Cardiac fibroblast (primary cell): ENCODE data around the gene MEIS1.
A peak's percentile ranks its signal among the peaks of the same experiment; 100 is the strongest.

Experiments used
- DNase-seq, 2 donors: peaks; one replicate each; pipeline versions ENCODE4 v3.0.0 to v3.0.0-alpha.2; 2010; ENCODE audit warnings: low read depth in 2 of 2
- H3K4me3 ChIP-seq, 2 donors: replicated peaks in 1 of 2; 1 replicate in 1 of 2; 2 replicates in 1 of 2; pipeline ENCODE4 v1.5.1; 2011; ENCODE audit warnings: low read depth in 2 of 2, low read length in 2 of 2, mild to moderate bottlenecking in 2 of 2, moderate library complexity in 1 of 2
- TF ChIP-seq, protein P1 (sequence below): IDR thresholded peaks from one replicate; pipeline ENCODE4 v1.5.1; 2011; ENCODE audit warnings: low read depth, mild to moderate bottlenecking, low read length, inconsistent platforms

MEIS1 gene

DNA sequence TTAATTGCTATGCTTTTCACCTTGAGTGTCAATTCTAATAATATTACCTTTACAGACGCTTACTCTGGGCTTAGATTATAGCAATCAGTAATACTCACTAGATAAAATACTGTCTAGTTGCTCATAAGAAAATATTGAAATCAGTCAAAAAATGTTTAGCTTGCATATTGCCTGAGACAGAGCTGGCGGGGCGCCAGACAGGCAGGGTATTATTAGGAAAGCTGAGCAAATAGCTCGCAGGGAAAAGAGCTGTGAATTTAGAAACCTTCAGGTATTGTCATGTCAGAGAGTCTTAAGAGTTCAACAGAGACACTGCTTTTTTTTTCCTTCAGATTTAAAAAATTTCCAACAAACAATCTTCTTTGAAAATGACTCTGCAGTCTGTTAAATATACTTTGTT lies 118.4 kb downstream of the MEIS1 start:
- TF ChIP-seq, protein P1, sequence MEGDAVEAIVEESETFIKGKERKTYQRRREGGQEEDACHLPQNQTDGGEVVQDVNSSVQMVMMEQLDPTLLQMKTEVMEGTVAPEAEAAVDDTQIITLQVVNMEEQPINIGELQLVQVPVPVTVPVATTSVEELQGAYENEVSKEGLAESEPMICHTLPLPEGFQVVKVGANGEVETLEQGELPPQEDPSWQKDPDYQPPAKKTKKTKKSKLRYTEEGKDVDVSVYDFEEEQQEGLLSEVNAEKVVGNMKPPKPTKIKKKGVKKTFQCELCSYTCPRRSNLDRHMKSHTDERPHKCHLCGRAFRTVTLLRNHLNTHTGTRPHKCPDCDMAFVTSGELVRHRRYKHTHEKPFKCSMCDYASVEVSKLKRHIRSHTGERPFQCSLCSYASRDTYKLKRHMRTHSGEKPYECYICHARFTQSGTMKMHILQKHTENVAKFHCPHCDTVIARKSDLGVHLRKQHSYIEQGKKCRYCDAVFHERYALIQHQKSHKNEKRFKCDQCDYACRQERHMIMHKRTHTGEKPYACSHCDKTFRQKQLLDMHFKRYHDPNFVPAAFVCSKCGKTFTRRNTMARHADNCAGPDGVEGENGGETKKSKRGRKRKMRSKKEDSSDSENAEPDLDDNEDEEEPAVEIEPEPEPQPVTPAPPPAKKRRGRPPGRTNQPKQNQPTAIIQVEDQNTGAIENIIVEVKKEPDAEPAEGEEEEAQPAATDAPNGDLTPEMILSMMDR, result no peak
- peak in 1 of 2 donors; percentile 41 for DNase-seq
- no peak overlapping the region for H3K4me3 ChIP-seq

- peak; percentile 74 for DNase-seq
- H3K4me3 ChIP-seq, result no peak overlapping the region
- TF ChIP-seq, protein P1, result no peak
Observed at GRCh38 chr2:66555091-66555490, 120.2 kb downstream of the MEIS1 start.

DNA sequence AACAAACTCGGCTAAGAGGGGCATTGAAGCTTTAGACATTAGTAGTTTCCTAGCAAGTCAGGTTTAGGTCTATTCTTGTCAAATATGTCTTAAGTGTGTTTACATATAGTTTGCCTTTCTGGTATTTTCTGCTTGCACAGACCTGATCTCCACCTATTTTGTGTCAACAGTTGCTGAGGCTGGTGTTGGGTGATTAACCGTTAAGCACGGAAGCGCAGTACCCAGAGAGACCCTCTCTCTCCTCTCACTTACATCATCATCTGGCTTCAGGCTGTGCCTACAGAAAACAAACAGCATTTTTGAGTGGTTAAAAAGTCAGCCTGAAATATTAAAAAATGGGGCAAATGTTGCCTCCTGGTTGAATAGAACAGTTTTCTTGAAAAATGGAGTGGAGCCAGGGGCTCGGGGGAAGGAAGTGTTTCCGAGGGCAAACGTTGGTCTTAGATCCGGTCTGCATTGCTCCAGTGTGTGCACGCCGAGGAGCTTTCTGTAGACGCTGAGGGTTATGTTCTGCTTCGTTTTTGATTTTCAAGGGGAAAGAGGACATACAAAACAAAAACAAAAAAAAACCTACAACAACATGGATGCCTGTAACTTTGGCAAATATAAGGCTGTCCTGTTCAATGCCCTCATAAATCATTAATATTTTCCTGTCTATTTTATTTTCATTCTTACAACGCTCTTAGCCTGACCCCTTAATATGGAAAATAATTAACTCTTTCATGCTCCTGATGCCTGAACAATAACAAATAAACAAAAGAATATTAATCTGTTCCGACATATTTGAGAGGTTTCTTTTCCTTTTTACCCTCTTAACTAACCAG lies 120.8 kb downstream of the MEIS1 start:
- peak overlapping the region in 1 of 2 donors; percentile 18 for H3K4me3 ChIP-seq
- TF ChIP-seq, protein P1, result no peak
- peak; percentile 58 to 71 for DNase-seq

DNA sequence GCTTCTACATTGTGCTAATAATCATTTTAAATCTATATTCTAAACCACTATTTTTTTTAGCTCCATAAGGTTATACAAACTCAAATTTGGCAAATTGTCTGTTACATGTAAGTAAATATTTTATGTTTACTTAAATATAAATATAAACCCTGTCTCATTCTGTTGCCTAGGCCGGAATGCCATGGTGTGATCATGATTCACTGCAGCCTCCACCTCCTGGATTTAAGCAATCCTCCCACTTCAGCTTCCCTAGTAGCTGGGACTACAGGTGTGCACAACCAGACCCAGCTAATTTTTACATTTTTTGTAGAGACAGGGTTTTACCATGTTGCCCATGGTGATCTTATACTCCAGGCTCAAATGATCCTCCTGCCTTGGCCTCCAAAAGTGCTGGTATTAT lies 124.7 kb downstream of the MEIS1 start:
- peak in 1 of 2 donors; percentile 48 for DNase-seq
- TF ChIP-seq, protein P1, result no peak
- H3K4me3 ChIP-seq, result no peak overlapping the region

GRCh38 chr2:66560683-66561082 lies 125.8 kb downstream of the MEIS1 start:
- TF ChIP-seq, protein P1, result no peak
- no peak overlapping the region for H3K4me3 ChIP-seq
- DNase-seq, result peak in 1 of 2 donors; percentile 57

DNA sequence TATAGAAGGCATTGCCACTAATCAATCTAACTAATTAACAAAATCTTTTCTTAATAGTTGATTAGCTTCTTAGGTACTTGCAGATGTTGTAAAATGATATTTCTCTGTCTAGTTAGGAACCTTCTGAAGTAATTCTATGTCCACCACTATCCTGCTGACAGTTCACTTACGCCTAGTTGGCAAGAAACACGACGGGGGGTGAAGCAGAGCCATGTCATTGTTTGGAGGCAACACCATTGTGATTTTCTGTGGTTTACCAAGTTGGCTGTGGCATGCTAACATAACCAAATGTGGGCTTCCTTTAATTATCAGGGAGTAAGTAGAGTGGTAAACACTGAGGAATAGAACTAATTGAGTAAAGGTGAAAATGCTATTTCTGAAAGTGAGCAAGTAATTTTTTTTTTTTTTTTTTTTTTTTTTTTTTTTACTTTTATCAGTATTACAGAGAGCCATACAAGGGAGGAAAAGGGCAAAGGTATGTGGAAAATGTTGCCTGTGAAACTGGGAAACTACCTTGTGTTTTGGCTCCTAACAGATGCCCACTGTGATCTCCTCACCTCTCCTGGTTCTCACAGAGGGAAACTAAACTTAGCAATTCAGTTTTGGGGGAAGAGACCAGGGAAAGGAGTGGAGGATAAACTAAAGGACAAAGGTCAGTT lies 126.8 kb downstream of the MEIS1 start:
- DNase-seq, result peak; percentile 54 to 67
- H3K4me3 ChIP-seq, result no peak overlapping the region
- TF ChIP-seq, protein P1, result no peak
